ENCODE measurements around the gene FYB1.

DNA sequence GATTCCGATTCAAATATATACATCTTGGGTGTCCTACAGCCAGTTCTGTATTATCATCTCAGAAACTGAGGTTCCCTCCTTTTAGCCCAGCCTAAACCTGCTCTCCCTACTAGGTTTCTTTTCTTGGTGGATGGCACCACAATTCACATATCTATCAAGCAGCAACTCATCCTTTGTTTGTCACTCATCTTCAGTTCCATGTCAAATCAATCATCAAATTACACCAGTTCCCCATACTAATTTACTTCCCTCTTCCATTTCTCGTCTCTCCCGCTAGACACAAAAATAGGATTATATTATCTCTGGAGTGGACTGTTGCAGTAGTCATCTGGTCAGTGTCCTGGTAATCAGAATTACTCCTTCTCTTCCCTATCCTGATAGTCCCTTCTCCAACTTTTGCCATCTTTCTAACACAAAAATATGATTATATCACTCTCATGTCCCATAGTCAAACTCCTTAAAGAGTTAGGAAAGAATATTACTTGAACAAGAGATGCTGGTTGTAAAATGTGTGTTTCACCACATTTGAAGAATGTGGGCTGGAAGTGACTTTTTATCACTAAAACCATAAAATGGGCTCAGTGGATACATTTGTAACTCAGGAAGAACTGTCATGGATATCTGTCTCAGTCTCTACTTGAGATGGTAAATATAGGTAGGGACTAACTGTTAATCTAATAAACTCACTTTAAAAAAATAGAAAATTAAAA, 76.1 kb downstream of the FYB1 start:
- no peak for TF ChIP-seq EZH2 (IDR thresholded peaks at IDR 0.05)
- no peak for TF ChIP-seq POLR2AphosphoS5 (IDR thresholded peaks at IDR 0.05; ENCODE audit: borderline replicate concordance, low read depth, low read length)
- TF ChIP-seq FOXP2 (optimal IDR thresholded peaks at IDR 0.05; ENCODE audit: control extremely low read depth, extremely low read length, insufficient read depth) = no peak
